ENCODE results near the gene VDAC1.

The VDAC1 gene

GRCh38 chr5:134024811-134025210 lies 20.0 kb upstream of the VDAC1 start:
- DNase-seq (ENCODE audit: low spot score) = no peak

DNA sequence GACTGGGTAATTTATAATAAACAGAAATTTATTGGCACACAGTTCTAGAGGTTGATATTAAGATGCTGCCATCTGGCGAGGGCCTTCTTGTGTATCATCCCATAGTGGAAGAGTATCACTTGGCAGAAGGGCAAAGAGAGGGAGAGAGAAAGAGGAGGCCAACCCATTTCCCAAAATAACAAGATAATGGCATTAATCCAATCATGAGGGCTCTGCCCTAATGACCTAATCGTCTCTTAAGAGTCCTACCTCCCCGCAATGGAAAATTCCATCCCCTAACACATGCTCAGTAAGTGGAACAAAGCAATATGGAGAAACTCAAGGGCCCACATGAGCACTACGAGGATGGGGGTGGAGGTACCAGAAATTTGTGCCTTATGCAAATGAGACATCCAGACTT lies 17.6 kb upstream of the VDAC1 start:
- no peak for DNase-seq (ENCODE audit: low spot score)

- no peak for DNase-seq (ENCODE audit: low spot score)
These were observed 15.4 kb upstream of the VDAC1 start for GRCh38 chr5:134020188-134020587.

GRCh38 chr5:134019636-134020035 lies 14.9 kb upstream of the VDAC1 start:
- no peak for DNase-seq (ENCODE audit: low spot score)

GRCh38 chr5:134018986-134019316 lies 14.2 kb upstream of the VDAC1 start:
- DNase-seq (ENCODE audit: low spot score) = no peak

GRCh38 chr5:134018154-134018985 lies 13.6 kb upstream of the VDAC1 start:
- peak; percentile 56 for DNase-seq (ENCODE audit: low spot score)

DNA sequence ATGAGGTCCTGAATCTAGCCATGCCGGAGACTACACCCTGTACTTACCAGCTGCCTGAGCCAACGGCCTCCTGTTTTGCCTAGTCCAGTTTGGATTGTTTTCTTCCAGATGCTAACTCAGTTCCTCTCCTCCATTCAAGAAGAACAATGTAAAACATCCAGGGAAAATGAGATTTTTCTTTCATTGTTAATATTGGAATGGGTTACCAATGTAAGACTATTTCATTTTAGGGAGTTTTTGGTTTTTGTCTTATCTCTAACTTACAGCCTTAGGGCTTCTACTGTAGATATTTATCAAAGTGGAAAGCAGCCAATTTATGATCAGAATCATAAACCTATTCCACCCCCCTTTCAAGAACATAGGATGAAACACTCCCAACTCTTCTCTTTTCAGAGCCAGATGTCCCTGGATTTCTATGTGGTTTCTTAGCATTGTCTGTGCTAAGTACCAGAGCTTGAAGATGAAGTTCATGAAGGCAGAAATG lies 3.5 kb upstream of the VDAC1 start:
- no peak for DNase-seq (ENCODE audit: low spot score)

DNA sequence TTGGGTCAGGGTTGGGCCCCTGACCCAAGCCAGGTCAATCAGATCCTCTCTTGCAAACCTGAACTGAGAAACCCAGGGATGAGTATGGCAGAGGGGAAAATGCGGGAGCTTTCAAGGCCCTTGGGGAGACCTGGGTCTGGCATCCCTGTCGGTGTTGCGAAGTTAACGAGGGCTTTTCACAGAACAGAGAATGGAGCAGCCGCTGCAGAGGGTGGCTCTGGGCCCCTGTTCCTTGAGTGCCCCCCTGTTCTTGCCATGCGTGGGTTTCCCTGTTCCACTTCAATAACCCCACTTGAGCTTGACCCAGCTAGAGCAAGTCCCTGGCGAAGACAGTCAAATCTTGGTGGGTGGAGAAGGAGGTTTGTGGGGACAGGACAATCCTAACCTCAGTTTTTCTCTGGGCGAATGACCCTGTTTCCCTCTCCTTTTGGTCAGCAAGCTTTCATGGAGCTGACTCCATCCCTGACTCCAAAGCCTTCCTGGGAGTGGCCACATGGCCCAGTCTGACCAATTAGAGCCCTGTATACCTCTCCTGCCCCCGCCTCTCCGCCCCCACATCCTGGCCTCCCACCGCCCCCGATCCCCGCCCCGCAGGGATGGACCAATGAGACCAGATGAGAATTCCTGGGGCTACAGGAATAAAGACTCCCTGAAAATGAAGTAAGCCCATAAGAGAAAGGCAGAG lies 2.9 kb upstream of the VDAC1 start:
- no peak for DNase-seq (ENCODE audit: low spot score)

DNA sequence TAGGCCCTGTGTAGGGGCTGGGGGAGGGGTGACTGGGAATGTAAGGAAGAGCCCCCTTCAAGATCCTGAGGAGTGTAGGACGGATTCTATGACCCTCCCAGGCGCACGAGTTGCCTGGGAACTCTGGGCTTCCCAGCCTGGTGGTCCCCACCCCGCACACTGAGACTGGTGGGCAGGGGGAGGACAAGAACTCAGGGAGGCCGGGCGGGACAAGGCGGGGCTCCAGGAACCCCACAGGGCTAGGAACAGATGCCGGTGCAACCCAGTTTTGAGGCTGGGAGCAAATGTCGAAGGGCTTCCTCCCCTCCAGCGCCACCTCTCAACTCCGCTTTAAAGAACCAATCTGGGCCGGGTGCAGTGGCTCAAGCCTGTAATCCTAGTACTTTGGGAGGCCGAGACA lies 1.3 kb upstream of the VDAC1 start:
- DNase-seq (ENCODE audit: low spot score) = no peak

DNA sequence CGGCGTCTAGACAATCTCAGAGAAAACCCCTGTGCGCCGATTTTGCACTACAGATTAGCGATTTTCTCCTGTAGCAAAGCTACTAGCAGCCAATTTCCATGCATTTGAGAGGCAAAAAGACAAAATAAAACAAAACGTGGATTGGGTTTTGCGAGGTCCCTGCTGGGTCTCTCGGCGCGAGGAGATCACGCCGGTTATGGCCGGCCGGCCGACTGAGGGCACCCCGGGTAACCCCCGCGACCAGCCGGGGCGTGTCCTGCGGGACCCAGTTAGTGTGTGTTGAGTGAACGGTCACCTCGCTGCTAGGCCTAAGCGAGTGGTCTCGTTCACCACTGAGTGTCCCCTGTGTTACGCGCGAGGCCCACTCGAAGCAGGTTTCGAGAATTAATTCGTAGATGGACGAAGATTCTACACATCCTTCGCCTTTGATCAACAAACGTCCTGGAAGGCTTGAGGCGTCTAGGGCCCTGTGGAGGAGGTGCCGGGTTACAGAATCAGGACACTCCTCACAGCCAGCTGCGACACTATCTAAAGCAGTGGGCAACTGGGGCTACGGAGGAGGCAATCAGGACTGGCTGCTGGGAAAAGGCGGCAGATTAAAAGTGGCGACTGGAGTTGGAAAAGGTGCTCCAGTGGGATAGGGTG lies 764 bp upstream of the VDAC1 start:
- peak; percentile 52 for DNase-seq (ENCODE audit: low spot score)

DNA sequence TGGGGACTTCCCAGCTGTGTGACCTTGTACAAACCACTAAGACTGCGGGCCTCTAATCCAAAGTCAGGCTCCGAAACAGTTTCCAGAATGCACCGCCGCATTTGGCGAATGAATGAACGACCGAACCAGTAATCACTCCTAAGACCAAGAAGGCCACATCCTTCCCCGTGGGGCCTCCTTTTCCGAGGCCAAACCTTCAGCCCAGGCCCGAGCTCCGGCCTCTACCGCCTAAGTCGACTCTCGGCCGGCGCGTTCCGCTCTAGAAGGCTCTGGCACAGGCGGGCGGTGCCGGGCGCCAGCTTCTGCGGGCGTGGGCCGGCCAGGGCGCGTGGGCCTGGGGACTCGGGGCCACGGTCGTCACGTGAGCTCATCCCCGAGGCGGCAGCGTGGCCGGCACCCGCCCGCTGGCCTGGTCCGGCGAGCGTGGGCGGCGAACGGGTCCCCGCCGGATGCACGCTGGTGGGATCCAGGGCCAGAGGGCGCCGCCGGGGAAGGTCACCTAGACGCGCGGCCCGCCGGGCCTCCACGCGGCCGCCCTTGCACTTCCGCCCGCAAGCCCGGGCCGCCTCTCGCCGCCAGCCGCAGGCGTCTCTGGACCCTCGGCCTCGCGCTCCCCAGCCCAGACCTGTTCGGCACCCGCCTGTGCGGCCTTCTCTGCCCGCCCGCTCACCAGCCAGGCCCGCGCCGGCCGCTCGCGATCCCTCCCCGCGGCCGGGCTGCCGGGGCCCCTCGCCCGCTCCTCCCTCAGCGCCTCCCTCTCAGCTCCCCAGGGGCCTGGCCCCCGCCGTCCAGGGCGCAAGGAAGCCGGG lies 754 bp downstream of the VDAC1 start:
- peak; percentile 49 for DNase-seq (ENCODE audit: low spot score)

GRCh38 chr5:134003064-134003816 lies 1.5 kb downstream of the VDAC1 start:
- no peak for DNase-seq (ENCODE audit: low spot score)

- DNase-seq (ENCODE audit: low spot score) = no peak
These were observed 2.6 kb downstream of the VDAC1 start for GRCh38 chr5:134001938-134002731.

- DNase-seq (ENCODE audit: low spot score) = no peak
These were observed 3.9 kb downstream of the VDAC1 start for GRCh38 chr5:134000696-134001453.

GRCh38 chr5:134000091-134000511 lies 4.7 kb downstream of the VDAC1 start:
- DNase-seq (ENCODE audit: low spot score) = no peak

GRCh38 chr5:133998807-133999206 lies 6.0 kb downstream of the VDAC1 start:
- DNase-seq (ENCODE audit: low spot score) = no peak

DNA sequence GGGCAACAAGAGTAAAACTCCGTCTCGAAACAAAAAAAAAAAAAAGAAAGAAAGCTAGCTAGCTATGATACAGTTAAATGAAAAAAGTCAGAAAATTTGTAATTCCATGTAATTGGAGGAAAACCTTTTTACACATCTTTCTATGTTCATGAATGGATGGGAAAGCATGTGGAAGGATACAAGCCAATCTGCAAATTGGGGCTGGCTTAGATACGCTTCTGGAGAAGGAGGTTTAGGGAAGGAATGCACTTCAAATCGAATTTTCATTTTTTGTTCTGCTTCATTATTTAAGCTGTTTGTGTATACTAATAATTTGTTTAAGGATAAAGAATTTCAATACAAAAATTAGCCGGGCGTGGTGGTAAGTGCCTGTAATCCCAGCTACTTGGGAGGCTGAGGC lies 6.7 kb downstream of the VDAC1 start:
- no peak for DNase-seq (ENCODE audit: low spot score)

- no peak for DNase-seq (ENCODE audit: low spot score)
These were observed 8.0 kb downstream of the VDAC1 start for GRCh38 chr5:133996683-133997252.

GRCh38 chr5:133995883-133996563 lies 8.8 kb downstream of the VDAC1 start:
- DNase-seq (ENCODE audit: low spot score) = no peak
